ENCODE results near the gene NUFIP1. TPM values are rescaled to one million over a fixed set of nuclear protein-coding genes. Genes with fewer than 3 reads are reported as not detected.
A peak's percentile ranks its signal among the peaks of the same experiment; 100 is the strongest.

NUFIP1 gene
- total and polyA plus RNA-seq, 2 donors, result 3.0 to 4.1 TPM

DNA sequence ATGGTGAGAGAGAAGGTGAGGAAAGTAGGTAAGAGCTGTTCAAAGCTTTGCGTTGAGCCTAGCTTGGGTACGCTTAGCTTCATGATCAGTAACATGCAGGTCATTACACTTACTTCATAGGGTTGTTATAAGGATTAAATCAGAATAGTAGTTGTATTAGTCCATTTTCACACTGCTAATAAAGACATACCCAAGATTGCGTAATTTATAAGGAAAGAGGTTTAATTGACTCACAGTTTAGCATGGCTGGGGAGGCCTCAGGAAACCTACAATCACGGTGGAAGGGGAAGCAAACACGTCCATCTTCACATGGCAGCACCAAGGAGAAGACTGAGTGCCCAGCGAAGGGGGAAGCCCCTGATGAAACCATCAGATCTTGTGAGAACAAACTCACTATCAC, 21.9 kb upstream of the NUFIP1 start:
- WGBS, result 98% methylated on average over 6 of the region's 6 CpGs
- H3K36me3 ChIP-seq (ENCODE audit: control insufficient read depth in 2 of 2, insufficient read depth in 2 of 2, low read length in 1 of 2), result peaks cover 13 to 36% of the 10 kb centered on the region in 2 donors

DNA sequence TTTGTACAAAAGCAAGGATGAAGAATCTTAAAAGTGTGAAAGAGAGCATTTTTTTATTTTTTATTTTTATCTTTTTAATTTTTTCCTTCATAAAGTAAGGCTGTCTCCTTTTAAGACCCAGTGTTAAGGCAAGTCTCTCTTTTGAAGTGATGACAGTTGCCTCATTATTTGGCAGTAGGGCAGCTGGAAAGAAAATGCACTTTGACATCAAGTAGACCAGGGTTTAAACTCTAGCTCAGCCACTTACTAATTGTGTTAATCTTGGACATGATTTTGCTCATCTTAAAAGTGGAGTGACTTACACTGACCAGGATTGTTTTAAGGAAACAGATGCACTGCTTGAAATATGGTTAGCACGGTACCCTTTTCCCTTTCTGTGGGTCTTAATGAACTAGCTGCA, 18.6 kb upstream of the NUFIP1 start:
- Histone ChIP-seq H3K27ac (ENCODE audit: low read depth in 1 of 2, low read length in 1 of 2) (no peak overlapping the region), H3K4me3 (ENCODE audit: low read length in 2 of 2) (no peak overlapping the region), H3K27me3 (ENCODE audit: control insufficient read depth in 2 of 2, insufficient read depth in 1 of 2, low read length in 1 of 2) (no peaks in the 10 kb centered on the region), H3K36me3 (ENCODE audit: control insufficient read depth in 2 of 2, insufficient read depth in 2 of 2, low read length in 1 of 2) (peaks cover 14 to 35% of the 10 kb centered on the region in 2 donors), H3K9me3 (ENCODE audit: control insufficient read depth in 2 of 2, insufficient read depth in 1 of 2, low read length in 1 of 2) (no peaks in the 10 kb centered on the region), H3K4me1 (ENCODE audit: control insufficient read depth in 2 of 2, insufficient read depth in 2 of 2, low read length in 2 of 2) (no peaks in the 10 kb centered on the region)
- DNase-seq (ENCODE audit: low read depth in 6 of 9, low spot score in 9 of 9), result no peak
- 98% methylated on average over 1 of the region's 1 CpG for WGBS

More for the DNA sequence above, 21.9 kb upstream of the NUFIP1 start:
- Histone ChIP-seq H3K4me1 (ENCODE audit: control insufficient read depth in 2 of 2, insufficient read depth in 2 of 2, low read length in 2 of 2) (no peaks in the 10 kb centered on the region), H3K27ac (ENCODE audit: low read depth in 1 of 2, low read length in 1 of 2) (no peak overlapping the region), H3K4me3 (ENCODE audit: low read length in 2 of 2) (no peak overlapping the region), H3K9me3 (ENCODE audit: control insufficient read depth in 2 of 2, insufficient read depth in 1 of 2, low read length in 1 of 2) (no peaks in the 10 kb centered on the region), H3K27me3 (ENCODE audit: control insufficient read depth in 2 of 2, insufficient read depth in 1 of 2, low read length in 1 of 2) (no peaks in the 10 kb centered on the region)
- no peak for DNase-seq (ENCODE audit: low read depth in 6 of 9, low spot score in 9 of 9)

DNA sequence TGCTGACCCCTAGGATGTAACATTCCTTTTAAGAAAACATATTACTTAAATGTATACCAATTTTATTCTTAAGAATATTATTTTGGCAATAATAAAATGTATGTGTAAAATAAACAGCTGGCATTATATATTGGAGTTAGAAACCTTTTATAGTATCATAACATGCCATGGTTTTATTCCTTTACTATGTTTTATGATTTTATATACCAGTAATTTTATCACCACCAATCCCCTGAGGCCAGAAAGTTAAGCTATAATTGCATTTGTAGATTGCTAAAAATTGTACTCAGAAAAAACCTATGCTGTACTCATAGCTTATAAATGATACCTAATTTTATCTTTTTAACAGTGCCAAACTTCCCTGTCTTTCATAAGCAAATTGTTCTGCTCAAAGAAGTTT, 18.0 kb upstream of the NUFIP1 start:
- Histone ChIP-seq H3K9me3 (ENCODE audit: control insufficient read depth in 2 of 2, insufficient read depth in 1 of 2, low read length in 1 of 2) (no peaks in the 10 kb centered on the region), H3K4me1 (ENCODE audit: control insufficient read depth in 2 of 2, insufficient read depth in 2 of 2, low read length in 2 of 2) (no peaks in the 10 kb centered on the region), H3K36me3 (ENCODE audit: control insufficient read depth in 2 of 2, insufficient read depth in 2 of 2, low read length in 1 of 2) (peaks cover 20 to 38% of the 10 kb centered on the region in 2 donors), H3K27ac (ENCODE audit: low read depth in 1 of 2, low read length in 1 of 2) (no peak overlapping the region), H3K27me3 (ENCODE audit: control insufficient read depth in 2 of 2, insufficient read depth in 1 of 2, low read length in 1 of 2) (no peaks in the 10 kb centered on the region), H3K4me3 (ENCODE audit: low read length in 2 of 2) (no peak overlapping the region)
- DNase-seq (ENCODE audit: low read depth in 6 of 9, low spot score in 9 of 9), result no peak

DNA sequence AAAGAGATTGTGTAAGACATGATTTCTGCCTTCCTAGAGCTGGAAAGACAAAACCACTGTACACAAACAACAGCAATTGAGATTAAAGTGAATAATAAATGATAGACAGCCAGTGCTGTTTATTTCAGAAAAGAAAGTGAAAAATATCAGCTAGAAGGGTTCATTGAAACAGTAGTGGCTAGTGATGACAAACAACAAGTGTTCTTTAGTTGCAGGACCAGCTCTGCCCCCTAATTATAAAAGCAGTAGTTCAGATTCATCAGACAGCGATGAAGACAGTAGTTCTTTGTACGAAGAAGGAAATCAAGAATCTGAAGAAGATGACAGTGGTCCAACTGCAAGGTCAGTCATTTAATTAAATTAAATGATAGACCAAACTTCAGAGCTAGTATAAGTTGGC, 14.8 kb upstream of the NUFIP1 start:
- DNase-seq (ENCODE audit: low read depth in 6 of 9, low spot score in 9 of 9), result no peak
- Histone ChIP-seq H3K4me1 (ENCODE audit: control insufficient read depth in 2 of 2, insufficient read depth in 2 of 2, low read length in 2 of 2) (no peaks in the 10 kb centered on the region), H3K27me3 (ENCODE audit: control insufficient read depth in 2 of 2, insufficient read depth in 1 of 2, low read length in 1 of 2) (no peaks in the 10 kb centered on the region), H3K27ac (ENCODE audit: low read depth in 1 of 2, low read length in 1 of 2) (no peak overlapping the region), H3K4me3 (ENCODE audit: low read length in 2 of 2) (no peak overlapping the region), H3K9me3 (ENCODE audit: control insufficient read depth in 2 of 2, insufficient read depth in 1 of 2, low read length in 1 of 2) (no peaks in the 10 kb centered on the region), H3K36me3 (ENCODE audit: control insufficient read depth in 2 of 2, insufficient read depth in 2 of 2, low read length in 1 of 2) (peaks cover 13 to 25% of the 10 kb centered on the region in 2 donors)
- 98% methylated on average over 2 of the region's 2 CpGs for WGBS

DNA sequence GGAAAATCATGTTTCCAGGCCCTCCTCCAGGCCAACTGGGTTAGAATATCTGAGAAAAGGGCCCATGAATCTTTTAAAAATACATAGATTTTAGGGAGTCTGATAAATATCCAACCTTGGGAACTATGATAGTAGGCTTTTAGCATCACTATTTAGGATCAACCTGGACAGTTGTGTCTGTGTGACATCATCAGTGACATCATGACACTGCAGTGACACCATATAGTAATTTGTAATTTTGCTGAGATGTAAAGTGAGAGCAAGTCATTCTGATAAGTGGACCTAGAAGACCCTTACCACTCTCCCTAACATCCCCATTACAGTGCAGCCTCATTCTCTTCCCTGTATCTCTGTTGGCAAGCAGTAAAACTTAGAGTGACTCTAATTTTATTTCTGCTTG, 14.1 kb upstream of the NUFIP1 start:
- no peak for DNase-seq (ENCODE audit: low read depth in 6 of 9, low spot score in 9 of 9)
- Histone ChIP-seq H3K27me3 (ENCODE audit: control insufficient read depth in 2 of 2, insufficient read depth in 1 of 2, low read length in 1 of 2) (no peaks in the 10 kb centered on the region), H3K9me3 (ENCODE audit: control insufficient read depth in 2 of 2, insufficient read depth in 1 of 2, low read length in 1 of 2) (no peaks in the 10 kb centered on the region), H3K4me1 (ENCODE audit: control insufficient read depth in 2 of 2, insufficient read depth in 2 of 2, low read length in 2 of 2) (no peaks in the 10 kb centered on the region), H3K27ac (ENCODE audit: low read depth in 1 of 2, low read length in 1 of 2) (no peak overlapping the region), H3K4me3 (ENCODE audit: low read length in 2 of 2) (no peak overlapping the region), H3K36me3 (ENCODE audit: control insufficient read depth in 2 of 2, insufficient read depth in 2 of 2, low read length in 1 of 2) (peaks cover 13 to 23% of the 10 kb centered on the region in 2 donors)

DNA sequence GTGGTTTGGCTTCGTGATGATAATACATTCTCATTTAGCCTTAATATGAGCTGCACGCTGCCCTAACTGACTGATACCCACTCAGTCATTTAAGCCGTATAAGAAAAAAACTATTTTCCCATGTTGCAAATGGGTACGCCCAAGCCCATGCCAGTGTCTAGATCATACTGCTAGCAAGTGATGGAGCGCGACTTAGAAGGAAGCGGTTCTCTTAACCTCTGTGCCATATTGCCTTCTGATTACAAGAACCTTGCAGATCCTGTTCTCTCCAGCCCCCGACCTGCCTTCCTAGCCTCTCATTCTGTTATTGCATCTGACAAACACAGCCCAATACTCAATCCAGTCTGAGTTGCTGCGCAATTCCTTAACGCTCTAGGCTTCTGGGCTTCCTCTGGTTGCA, 670 bp upstream of the NUFIP1 start:
- no peaks in the 10 kb centered on the region for H3K9me3 ChIP-seq (ENCODE audit: control insufficient read depth in 2 of 2, insufficient read depth in 1 of 2, low read length in 1 of 2)
- peak overlapping the region; percentile 64 to 72 for H3K27ac ChIP-seq (ENCODE audit: low read depth in 1 of 2, low read length in 1 of 2)
- peak in 4 of 9 donors; percentile 3 to 23 (median 14) for DNase-seq (ENCODE audit: low read depth in 6 of 9, low spot score in 9 of 9)
- H3K4me1 ChIP-seq (ENCODE audit: control insufficient read depth in 2 of 2, insufficient read depth in 2 of 2, low read length in 2 of 2), result peaks cover 15 to 18% of the 10 kb centered on the region in 2 donors
- WGBS, result 10% methylated on average over 10 of the region's 10 CpGs
- H3K36me3 ChIP-seq (ENCODE audit: control insufficient read depth in 2 of 2, insufficient read depth in 2 of 2, low read length in 1 of 2), result peaks cover 0 to 7% of the 10 kb centered on the region in 2 donors
- H3K4me3 ChIP-seq (ENCODE audit: low read length in 2 of 2), result peak overlapping the region; percentile 70 to 91
- H3K27me3 ChIP-seq (ENCODE audit: control insufficient read depth in 2 of 2, insufficient read depth in 1 of 2, low read length in 1 of 2), result no peaks in the 10 kb centered on the region

DNA sequence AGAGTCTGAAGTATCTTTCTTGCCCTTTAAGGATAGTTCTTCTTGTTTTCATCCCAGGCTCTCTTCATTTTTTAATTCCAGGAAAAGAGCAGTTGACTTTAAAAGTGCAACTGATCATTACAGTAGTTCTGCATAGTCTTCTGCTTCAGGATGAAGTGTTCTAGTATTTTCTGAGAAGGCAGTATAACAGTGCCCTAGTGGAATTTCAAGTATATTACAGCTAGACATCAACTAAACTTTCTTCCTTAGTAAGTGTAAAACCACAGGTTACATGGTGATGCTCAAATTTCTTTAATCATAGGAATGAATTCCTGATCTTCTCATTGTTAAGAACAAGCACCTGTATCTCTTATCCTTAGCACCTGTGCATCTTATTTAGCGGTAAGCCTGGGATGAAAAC, 10.9 kb downstream of the NUFIP1 start:
- 100% methylated on average over 1 of the region's 1 CpG for WGBS
- DNase-seq (ENCODE audit: low read depth in 6 of 9, low spot score in 9 of 9), result no peak
- H3K4me3 ChIP-seq (ENCODE audit: low read length in 2 of 2), result no peak overlapping the region
- H3K27me3 ChIP-seq (ENCODE audit: control insufficient read depth in 2 of 2, insufficient read depth in 1 of 2, low read length in 1 of 2), result no peaks in the 10 kb centered on the region
- H3K27ac ChIP-seq (ENCODE audit: low read depth in 1 of 2, low read length in 1 of 2), result no peak overlapping the region
- H3K36me3 ChIP-seq (ENCODE audit: control insufficient read depth in 2 of 2, insufficient read depth in 2 of 2, low read length in 1 of 2), result peaks cover 0 to 23% of the 10 kb centered on the region in 2 donors
- no peaks in the 10 kb centered on the region for H3K4me1 ChIP-seq (ENCODE audit: control insufficient read depth in 2 of 2, insufficient read depth in 2 of 2, low read length in 2 of 2)
- no peaks in the 10 kb centered on the region for H3K9me3 ChIP-seq (ENCODE audit: control insufficient read depth in 2 of 2, insufficient read depth in 1 of 2, low read length in 1 of 2)

DNA sequence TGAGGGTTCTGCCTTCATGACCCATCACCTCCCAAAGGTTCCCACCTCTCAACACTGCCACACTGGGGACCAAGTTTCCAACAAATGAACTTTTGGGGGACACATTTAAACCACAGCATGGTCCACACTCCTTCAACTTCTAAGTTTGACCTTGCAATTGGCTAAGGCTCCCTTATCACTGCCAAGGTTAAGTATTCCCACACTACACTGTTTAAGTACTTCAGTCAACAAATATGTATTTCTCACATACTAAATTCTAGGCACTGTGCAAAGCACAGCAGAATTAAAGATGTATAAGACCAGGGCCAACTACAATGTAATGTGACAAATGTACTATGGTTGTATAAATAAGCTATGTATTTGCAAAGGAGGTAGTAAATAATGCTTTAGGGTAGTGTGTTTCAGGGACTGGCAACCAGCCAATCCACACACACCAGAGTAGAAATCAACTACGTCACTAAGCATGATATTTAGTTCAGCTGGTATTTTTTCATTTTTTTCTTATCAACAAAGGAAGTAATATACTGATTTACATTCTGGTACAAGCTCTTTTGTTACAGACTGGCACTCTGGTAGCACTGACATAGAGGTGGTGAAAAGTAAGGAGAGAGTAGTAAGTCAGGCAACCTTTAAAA, 12.2 kb downstream of the NUFIP1 start:
- WGBS, result 100% methylated on average over 1 of the region's 1 CpG
- no peak overlapping the region for H3K4me3 ChIP-seq (ENCODE audit: low read length in 2 of 2)
- H3K36me3 ChIP-seq (ENCODE audit: control insufficient read depth in 2 of 2, insufficient read depth in 2 of 2, low read length in 1 of 2), result peaks cover 0 to 23% of the 10 kb centered on the region in 2 donors
- no peaks in the 10 kb centered on the region for H3K27me3 ChIP-seq (ENCODE audit: control insufficient read depth in 2 of 2, insufficient read depth in 1 of 2, low read length in 1 of 2)
- H3K9me3 ChIP-seq (ENCODE audit: control insufficient read depth in 2 of 2, insufficient read depth in 1 of 2, low read length in 1 of 2), result no peaks in the 10 kb centered on the region
- no peak overlapping the region for H3K27ac ChIP-seq (ENCODE audit: low read depth in 1 of 2, low read length in 1 of 2)
- no peak for DNase-seq (ENCODE audit: low read depth in 6 of 9, low spot score in 9 of 9)
- no peaks in the 10 kb centered on the region for H3K4me1 ChIP-seq (ENCODE audit: control insufficient read depth in 2 of 2, insufficient read depth in 2 of 2, low read length in 2 of 2)

DNA sequence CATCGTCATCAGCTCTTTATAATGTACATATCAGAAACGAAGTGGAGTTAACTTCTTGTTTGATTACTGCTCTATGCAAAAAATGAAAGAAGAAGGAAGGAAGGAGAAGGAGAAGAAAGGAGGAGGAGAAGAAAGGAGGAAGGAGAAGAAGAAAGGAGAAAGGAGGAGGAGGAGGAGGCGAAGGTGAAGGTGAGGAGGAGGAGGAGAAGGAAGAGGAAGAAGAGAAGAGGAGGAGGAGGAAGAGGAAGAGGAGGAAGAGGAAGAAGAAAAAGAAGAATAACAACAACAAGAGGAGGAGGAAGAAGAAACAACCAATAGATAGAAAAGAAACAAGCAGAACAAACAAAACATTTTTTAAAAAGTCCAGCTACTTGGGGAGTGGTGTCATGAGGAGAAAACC, 13.1 kb downstream of the NUFIP1 start:
- 89% methylated on average over 3 of the region's 3 CpGs for WGBS
- H3K27ac ChIP-seq (ENCODE audit: low read depth in 1 of 2, low read length in 1 of 2), result no peak overlapping the region
- H3K4me3 ChIP-seq (ENCODE audit: low read length in 2 of 2), result no peak overlapping the region
- no peaks in the 10 kb centered on the region for H3K4me1 ChIP-seq (ENCODE audit: control insufficient read depth in 2 of 2, insufficient read depth in 2 of 2, low read length in 2 of 2)
- H3K9me3 ChIP-seq (ENCODE audit: control insufficient read depth in 2 of 2, insufficient read depth in 1 of 2, low read length in 1 of 2), result no peaks in the 10 kb centered on the region
- DNase-seq (ENCODE audit: low read depth in 6 of 9, low spot score in 9 of 9), result no peak
- H3K27me3 ChIP-seq (ENCODE audit: control insufficient read depth in 2 of 2, insufficient read depth in 1 of 2, low read length in 1 of 2), result no peaks in the 10 kb centered on the region
- H3K36me3 ChIP-seq (ENCODE audit: control insufficient read depth in 2 of 2, insufficient read depth in 2 of 2, low read length in 1 of 2), result peaks cover 0 to 21% of the 10 kb centered on the region in 2 donors
